ENCODE results near the gene IRGC.

- TF ChIP-seq, protein P1, sequence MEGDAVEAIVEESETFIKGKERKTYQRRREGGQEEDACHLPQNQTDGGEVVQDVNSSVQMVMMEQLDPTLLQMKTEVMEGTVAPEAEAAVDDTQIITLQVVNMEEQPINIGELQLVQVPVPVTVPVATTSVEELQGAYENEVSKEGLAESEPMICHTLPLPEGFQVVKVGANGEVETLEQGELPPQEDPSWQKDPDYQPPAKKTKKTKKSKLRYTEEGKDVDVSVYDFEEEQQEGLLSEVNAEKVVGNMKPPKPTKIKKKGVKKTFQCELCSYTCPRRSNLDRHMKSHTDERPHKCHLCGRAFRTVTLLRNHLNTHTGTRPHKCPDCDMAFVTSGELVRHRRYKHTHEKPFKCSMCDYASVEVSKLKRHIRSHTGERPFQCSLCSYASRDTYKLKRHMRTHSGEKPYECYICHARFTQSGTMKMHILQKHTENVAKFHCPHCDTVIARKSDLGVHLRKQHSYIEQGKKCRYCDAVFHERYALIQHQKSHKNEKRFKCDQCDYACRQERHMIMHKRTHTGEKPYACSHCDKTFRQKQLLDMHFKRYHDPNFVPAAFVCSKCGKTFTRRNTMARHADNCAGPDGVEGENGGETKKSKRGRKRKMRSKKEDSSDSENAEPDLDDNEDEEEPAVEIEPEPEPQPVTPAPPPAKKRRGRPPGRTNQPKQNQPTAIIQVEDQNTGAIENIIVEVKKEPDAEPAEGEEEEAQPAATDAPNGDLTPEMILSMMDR (IDR thresholded peaks at IDR 0.05; ENCODE audit: low read length) = no peak
- no peak for TF ChIP-seq EZH2 (optimal IDR thresholded peaks at IDR 0.05; ENCODE audit: low read depth, low read length)
Measured at GRCh38 chr19:43682824-43683661, 32.8 kb upstream of the IRGC start.

Measured in MM.1S (cell line).